Stimulated activated CD4-positive, alpha-beta T cell treated with anti-CD3 and anti-CD28 coated beads, TNF-alpha, amount 100 ng/mL, for 1 hour (primary cell): ENCODE data around the gene DMKN.
A peak's percentile ranks its signal among the peaks of the same experiment; 100 is the strongest.

ENCODE experiments used
- DNase-seq, 3 donors: peaks; one replicate each; pipeline ENCODE4 v3.0.0-alpha.2; 2020; ENCODE audit warnings: low read depth in 3 of 3, low spot score in 1 of 3

Gene DMKN

DNA sequence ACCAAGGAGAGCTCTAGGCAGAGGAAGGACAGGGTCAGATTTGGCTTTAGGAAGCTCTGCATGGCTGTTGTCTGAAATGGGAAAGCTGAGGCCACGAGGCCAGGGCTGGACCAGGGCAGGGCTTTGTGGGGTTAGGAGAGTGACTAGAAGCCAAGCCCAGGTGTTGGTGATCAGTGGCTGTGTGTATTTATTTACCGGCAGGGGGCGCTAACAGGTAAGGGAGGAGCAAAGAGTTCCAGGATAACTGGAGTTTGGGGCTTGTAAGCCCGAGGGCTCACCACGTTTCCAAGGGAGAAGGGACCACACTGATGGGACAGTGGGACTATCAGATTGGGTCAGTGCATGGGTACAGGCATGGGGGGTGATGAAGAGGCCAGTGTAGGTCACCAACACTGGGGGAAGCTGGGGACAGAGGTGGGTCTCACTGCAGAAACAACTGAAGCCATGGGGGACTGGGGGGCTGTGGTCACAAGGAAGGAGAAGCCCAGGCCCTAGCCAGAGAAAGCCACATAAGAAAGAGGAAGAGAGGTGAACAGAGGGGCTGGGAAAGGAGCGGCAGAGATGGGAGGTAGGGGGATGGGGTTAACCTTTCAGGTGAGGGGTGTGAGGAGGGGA lies 35.8 kb upstream of the DMKN start:
- peak in 2 of 3 donors; percentile 13 to 25 for DNase-seq

DNA sequence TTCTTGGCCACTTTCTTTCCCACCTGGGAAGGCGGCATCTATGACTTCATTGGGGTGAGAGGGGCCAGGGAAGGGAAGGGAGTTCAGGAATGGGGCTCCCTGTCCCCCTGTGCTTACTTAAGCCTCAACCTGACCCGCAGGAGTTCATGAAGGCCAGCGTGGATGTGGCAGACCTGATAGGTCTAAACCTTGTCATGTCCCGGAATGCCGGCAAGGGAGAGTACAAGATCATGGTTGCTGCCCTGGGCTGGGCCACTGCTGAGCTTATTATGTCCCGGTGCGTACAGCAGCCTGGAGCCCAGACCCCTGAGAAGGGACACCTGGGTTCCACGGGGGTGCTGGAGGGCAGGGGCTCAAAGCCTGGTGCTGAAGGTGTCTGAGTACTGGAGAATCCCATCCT lies 33.1 kb upstream of the DMKN start:
- no peak for DNase-seq

DNA sequence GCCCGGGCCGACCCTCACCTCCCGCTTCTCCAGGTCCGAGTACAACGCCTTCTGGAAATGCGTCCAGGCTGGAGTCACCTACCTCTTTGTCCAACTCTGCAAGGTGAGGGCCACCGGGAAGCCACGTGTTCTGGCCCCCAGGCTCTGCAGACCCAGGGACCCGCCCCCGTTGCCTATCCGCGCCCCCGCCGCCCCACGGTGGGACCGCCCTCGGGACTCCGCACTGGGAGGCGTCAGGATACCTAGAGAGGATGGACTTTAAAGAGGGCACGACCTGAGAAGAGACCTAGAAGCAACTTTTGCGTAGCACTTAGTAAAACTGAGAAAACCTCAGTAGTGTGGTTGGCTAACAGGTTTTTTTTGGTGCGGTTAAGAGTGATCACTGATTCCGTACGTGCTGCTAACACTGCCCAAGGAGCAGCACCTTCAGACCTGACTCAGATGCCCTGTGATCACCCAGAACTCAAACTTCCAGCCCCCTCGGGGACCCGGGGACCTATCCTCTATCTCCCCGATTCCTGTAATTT lies 32.5 kb upstream of the DMKN start:
- DNase-seq, result peak in 1 of 3 donors; percentile 43

DNA sequence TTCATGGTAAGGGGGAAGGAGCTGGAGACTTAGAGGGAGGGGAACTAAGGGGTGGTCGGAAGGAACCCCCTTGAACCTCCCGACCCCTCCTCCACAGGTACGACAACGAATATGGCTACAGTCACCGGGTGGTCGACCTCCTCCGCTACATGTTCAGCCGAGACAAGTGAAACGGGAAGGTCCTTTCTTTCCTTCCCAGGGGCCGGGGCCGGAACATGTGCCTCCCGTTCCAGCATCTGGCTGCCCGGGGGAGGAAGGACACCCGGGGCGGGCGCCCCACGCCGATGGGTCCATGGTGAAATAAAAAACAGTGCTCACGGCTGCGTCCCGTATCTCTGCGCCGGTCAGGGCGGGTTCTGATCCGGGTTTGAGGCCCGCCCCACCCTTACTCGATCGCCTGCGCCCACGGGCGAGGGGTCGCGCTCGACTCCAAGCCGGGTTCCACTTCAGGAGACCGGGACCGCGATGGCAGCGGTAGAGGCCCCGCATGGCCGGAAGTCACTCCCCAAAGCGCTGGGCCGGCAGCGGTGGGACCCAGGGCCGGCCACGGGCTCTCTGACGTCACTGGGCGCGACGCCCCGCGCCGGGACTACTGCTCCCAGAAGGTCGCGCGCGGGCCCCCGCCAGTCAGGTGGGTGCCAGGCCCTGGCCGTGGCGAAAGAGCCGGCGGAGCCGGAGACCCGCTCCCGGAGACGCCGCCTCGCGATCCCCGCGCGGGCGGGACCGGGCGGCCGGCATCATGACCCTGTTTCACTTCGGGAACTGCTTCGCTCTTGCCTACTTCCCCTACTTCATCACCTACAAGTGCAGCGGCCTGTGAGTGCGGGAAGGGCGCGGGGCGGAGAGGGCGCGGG lies 31.8 kb upstream of the DMKN start, which contains the start of gene TMEM147:
Gene TMEM147, plus strand, starts transcription at position 626 of the 854 bp plus-strand sequence. Its CDS starts 114 bp downstream, at position 740.
- DNase-seq, result peak; percentile 23 to 74 (median 45)

DNA sequence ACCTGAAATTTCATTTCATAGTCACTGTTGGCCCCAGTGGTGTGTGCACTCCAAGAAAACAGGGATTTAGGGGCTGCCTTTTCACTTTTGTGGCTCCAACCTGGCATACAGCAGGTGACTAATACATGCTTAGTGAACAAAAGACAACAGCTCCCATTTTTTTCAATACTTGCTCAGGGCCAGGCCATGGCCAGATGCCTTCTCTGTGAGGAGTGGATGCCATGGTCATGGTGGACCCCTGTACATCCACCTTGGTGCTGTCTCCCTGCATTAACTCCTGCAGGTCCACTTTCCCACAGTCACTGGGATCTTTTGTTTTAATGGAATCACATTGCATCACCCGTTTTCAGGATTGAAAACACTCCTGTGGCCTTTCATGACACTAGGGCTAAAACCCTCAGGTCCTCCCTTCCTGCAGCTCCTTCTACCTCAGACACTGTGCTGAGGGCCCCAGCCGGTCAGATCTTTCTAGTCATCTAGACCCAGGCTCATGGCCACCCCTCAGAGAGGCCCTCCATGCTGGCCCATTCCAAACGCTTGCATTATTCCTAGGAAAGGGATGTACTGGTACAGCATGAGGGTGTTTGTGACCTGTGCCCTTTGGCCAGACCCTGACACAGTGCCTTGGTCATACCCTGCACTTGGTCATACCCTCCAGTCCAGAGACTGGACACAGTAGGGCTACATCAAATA lies 30.8 kb upstream of the DMKN start:
- DNase-seq, result no peak

DNA sequence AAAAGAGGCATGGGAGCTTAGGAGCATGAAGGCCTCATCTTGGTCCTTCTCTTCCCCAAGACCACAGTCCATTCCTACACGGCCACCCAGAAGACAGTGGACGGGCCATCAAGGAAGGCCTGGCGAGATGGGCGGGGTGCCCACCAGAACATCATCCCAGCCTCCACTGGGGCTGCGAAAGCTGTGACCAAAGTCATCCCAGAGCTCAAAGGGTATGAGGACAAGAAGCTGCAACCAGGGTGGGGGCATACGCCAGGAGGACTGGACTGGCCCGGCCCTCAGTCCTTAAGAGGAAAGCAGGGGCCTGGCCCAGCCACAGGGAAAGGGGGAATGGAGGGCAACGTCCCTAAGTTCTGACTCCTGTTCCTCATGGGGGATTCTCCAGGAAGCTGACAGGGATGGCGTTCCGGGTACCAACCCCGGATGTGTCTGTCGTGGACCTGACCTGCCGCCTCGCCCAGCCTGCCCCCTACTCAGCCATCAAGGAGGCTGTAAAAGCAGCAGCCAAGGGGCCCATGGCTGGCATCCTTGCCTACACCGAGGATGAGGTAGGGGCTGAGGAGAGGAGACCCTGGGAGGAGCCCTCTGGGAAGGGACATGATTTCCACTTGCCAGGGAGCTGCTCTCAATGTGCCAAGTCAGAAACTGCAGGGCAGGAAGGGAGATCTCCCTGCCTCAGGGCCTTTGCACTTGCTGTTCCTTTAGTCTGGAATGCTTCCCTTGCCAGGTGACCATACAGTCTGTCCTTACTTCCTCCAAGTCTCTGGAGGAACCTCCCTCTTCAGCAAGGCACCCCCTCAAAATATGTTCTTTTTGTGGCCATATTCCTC lies 30.0 kb upstream of the DMKN start:
- DNase-seq, result no peak

DNA sequence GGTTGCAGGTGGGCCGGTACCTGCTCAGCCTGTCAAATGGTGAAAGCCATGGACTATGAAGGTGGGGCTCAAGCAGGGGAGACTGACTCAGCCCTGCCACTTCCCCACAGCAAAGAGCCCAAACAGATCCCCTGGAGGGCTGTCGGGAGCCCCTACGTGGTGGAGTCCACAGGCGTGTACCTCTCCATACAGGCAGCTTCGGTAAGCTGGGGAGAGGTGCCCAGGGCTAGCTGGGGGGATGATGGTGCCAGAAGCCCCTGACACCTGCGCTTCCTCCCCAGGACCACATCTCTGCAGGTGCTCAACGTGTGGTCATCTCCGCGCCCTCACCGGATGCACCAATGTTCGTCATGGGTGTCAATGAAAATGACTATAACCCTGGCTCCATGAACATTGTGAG lies 28.8 kb upstream of the DMKN start:
- no peak for DNase-seq

DNA sequence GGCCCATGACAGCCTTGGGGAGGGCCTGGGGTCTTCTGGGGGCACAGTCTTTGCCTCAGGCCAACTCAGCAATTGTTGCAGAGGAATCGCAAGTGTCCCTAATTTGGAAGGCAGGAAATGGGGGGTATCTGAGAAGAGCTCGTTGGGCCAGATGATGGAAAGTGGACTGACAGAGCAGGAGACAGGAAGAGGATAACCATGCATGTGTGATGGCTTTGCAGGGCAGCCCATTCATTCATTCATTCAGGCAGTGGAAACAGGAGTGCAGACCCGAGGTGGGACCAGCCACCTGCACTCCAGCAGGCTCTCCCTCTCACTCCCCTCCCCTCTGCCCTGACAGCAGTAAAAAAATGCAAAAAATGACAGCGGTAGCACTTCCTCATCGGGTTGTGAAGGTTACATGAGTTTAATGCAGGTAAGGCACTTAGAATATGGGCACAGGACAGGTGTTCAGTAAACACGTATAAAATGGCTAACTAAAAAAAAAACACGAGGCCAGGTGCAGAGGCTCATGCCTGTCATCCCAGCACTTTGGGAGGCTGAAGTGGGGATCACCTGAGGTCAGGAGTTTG lies 27.0 kb upstream of the DMKN start:
- no peak for DNase-seq

DNA sequence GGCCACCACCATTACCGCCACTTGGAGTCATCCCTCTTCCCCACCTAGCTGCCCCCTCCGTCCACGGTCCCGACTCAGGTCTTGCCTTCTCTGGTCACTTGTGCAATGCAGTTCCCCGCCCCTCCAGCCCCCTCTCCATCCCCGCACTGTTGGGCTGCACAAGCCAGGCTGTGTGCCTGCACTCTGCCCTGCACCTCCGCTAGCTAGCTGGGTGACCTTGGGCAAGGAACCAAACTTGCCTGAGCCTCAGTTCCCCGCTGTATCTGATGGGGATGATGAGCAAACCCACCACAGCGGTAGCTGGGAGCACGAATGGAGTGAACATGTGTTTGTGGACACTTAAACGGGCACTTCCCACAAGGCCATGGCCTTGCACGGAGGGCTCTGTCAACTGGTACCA lies 26.4 kb upstream of the DMKN start:
- no peak for DNase-seq

DNA sequence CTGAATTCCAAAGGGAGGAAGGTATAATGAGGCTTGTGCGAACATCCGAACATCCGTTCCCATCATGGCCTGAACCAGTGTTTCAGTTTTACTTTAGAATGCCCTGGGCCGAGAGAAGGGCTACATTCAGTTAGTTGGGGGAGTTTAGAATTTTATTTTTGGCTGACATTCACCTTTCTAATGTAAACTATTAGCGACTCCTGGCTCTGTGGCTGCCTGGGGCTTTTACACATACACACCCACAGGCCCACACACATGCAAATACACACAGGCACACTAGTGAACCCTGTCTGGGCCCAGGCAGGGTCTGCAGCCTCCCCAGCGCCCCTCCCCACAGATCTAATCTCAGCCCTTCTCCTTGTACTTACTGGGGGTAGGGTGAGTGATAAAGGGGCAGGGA lies 25.9 kb upstream of the DMKN start:
- DNase-seq, result no peak

DNA sequence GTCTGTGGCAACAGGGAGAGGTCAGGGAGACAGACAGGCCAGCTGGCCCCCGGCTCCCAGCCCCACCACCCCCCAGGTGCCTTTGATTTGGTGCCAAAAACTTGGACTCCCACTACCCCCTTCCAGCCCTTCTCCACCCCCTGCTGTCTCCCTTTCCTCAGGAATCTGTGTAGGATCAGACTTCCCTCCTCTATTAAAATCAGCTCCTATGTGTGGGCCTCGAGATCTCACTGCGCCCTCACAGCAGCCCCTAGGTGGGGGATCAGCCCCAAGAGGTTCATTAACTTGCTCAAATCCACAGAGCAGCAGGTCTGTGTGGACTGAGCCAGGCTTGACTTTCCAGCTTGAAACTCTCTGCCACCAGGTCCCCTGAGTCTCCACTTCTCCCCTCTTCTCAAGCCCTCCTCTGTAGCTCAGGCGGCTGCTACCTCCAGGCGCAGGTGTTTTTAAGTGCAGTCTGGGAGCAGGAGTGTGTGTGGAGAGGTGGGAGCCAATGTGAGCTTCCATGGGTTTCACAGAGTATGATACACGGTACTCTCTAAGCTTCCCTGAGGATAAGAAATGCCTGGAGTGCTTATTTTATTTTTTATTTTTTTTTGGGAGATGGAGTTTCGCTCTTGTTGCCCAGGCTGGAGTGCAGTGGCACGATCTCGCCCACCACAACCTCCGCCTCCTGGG lies 21.5 kb upstream of the DMKN start:
- no peak for DNase-seq

DNA sequence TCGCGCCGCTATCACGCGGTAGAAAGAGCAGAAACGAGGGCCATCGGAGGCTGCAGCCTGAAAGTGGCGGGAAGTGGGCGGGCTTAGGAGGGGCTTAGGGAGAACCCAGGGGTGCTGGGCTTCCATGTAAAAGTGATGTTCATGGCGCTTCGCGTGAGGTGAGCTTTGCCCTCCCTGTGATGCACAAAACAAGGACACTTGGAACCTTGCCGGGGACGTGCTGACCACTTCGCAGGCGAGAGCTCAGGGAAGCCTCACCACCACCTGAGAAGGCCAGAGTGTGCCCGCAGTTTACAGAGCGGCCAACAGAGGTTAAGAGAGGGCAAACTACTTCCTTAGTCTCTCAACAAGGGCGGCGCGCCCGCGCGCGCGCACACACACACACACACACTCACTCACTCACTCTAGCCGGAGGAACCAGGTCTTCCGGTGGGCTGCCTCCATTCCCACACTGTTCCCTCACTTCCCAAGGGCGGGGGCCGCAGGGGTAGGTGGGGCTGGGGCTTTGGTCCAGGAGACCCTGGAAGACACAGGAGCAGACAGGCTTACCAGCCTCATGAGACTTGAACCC lies 20.5 kb upstream of the DMKN start:
- DNase-seq, result no peak

DNA sequence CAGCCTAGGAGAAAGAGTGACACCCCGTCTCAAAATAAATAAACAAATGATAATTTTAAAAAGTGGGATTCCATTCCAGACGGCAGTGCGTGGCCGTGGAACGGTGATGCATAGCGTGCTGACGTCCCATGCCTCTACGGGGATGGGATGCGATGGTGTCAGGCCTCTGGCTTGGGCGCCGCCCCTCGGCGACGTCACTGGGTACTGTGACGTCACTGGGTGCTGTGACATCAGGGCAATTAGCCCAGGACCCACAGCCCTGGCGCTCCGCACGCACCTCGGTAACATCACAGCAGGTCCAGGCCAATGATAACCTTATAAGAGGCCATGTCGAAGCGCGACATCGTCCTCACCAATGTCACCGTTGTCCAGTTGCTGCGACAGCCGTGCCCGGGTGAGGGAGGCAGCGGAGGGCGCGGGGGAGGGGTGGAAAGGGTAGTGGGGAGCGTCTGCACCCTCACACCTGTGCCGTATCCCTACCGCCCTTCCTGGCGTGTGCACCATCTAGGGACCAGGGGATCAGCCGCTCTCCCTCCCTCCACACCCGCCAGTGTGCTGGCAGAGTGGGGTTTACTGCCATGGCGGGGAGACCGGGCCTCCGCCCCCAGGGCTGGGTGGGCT lies 19.9 kb upstream of the DMKN start, which contains the start of gene GAPDHS:
Gene GAPDHS, plus strand, starts transcription at position 256 of the 621 bp plus-strand sequence. Its CDS starts 72 bp downstream, at position 328.
- DNase-seq, result no peak

DNA sequence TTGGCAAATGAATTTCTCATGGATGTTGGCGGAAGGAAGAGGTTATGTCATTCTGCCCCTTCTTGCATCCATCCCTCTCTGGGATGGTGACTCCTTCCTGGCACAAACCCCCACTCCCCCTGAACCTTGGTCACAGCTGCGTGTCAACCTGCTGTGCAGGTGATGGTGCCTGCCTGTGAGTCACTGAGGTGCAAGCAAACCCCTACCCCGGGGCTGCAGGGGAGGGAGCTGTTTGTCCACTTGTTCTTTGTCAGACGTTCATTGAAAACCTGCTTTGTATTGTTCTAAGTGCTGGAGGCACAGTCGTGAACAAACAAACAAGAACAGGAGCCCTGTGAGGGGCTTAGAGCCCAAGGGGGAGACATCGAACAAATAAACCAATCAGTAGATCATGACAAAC lies 17.8 kb upstream of the DMKN start:
- no peak for DNase-seq

DNA sequence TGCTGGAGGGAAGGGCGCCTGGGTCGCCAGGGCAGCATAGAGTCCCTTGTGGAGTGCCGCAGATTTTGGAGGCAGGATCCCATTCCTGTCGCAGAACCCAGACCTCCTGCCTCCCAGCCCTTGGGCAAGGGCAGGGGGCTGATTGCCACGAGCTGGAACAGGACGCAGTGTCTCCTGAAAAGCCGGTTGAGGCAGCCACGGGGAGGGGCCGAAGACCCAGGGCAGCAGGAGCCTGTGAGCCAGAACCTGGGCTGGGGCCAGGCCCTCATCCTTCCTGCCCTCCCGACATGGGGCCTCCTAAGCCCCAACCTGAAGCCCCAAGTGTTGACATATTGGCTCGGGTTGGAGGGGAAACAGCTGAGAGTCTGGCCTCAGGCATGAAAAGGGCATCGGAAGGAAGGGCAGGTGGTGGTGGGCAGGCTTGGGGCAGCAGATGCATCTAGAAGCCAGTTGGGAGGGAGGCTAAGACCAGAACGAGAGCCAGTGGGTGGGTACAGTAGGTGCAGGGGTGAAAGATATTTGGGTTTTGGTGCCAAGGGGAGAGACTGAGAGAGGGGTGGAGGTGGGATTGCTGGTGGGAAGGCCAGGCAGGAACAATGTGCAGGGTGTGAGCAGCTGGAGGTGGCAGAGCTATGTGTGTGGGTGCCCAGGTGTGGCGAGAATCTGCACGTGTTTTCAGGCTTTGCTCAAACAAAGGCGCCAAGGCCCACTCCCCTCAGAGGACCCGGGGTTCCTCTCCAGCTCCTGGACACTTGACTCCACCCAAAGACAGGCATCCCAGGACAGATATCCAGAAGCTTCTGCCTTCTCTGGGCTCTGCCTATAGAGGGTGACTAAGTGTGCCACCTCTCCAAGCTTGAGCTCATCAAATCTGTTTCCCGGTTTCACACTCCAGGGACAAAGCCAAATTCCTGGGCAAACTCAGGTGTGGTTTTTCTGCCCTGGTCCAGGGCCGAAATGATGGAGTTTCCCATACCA lies 16.1 kb upstream of the DMKN start:
- no peak for DNase-seq

DNA sequence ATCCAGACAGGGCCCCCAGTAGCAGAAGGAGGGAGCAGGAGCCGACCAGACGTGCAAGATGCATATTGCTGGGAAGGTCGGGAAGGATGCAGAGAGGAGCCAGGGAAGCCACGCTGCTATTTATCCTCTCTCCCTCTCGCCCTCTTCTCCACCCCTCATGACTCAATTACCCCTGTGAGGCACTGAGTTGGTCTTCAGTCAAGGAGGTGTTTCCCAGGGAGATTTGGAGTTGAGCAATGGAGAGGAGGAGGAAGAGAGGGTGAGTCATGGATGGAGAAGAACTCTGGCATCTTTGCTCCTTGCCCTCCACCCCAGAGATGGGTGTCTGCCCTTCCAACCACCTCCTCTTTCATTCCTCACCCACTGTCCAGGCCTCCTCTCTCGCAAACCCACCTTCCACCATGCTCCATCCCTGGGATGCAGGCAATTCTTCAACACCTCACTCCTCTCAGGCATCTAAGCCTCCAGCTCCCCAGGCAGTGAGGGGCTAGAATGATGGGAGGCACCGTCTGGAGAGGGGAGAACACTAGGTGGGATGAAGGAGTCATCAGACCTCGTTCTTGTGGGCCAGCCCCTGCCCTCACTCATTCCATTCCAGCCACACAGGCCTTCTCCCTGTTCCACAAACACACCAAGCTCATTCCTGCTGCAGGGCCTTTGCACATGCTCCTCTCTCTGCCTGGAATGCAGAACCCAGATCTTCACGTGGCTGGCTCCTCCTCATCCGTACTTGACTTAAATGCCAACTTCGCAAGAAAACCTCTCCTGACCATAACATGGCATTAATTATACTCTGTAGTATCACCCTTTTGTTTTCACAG lies 15.0 kb upstream of the DMKN start, which contains the start of gene SBSN:
Gene SBSN, minus strand, starts transcription at position 94 of the 821 bp plus-strand sequence. Its CDS starts 30 bp downstream, at position 64.
- no peak for DNase-seq

DNA sequence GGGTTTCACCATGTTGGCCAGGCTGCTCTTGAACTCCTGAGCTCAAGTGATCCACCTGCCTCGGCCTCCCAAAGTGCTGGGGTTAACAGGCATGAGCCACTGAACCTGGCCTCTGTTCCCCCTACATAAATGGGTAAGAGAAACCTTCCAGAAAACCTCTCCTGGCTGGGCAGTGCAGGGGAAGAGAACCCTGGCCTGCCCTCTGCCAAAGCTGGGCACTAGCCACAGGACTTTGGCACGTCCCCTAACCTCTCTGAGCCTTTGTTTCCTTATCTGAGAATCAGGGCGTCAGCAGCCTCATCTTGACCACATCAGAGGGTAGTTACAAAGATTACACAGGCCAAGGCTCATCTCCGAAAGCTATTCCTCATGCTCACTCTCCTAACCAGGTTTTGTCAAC lies 12.4 kb upstream of the DMKN start:
- no peak for DNase-seq
